NT2/D1 (cell line): ENCODE measurements around the gene SYNPO2.

ENCODE experiments used
- SUZ12 ChIP-seq: IDR thresholded peaks from 2 replicates; pipeline ENCODE4 v1.6.1; 2011; ENCODE audit not compliant: insufficient read length, insufficient read depth; ENCODE audit errors: extremely low read depth
- YY1 ChIP-seq: IDR thresholded peaks from 2 replicates; pipeline ENCODE4 v1.6.1; 2011; ENCODE audit not compliant: insufficient read length, insufficient read depth
- ZNF274 ChIP-seq: IDR thresholded peaks from 2 replicates; pipeline ENCODE4 v1.6.1; 2011; ENCODE audit warnings: mild to moderate bottlenecking, low read depth, low read length

- TF ChIP-seq ZNF274 = no peak
- TF ChIP-seq YY1 = no peak
- no peak for TF ChIP-seq SUZ12
Measured at GRCh38 chr4:118964891-118965411, 76.3 kb downstream of the SYNPO2 start.
